Anterior cingulate cortex (tissue), 58 donors: ENCODE measurements around the gene OTUD3.

Experiments
- DNase-seq, 58 donors: peaks; one replicate each; lab custom pipeline; 2025; lab: John Stamatoyannopoulos, UW

OTUD3 gene

GRCh38 chr1:19942657-19943056 is 60.5 kb downstream of the OTUD3 start:
- no peak for DNase-seq

- no peak for DNase-seq
Observed at GRCh38 chr1:19945914-19946313, 63.7 kb downstream of the OTUD3 start.

- DNase-seq, result no peak
Observed at GRCh38 chr1:19946331-19946751, 64.1 kb downstream of the OTUD3 start.

GRCh38 chr1:19946971-19947370 is 64.8 kb downstream of the OTUD3 start:
- no peak for DNase-seq

GRCh38 chr1:19949016-19949415 is 66.8 kb downstream of the OTUD3 start:
- DNase-seq, result no peak

- no peak for DNase-seq
Observed at GRCh38 chr1:19954059-19954458, 71.9 kb downstream of the OTUD3 start.

- no peak for DNase-seq
Observed at GRCh38 chr1:19955534-19956170, 73.5 kb downstream of the OTUD3 start.

- no peak for DNase-seq
Observed at GRCh38 chr1:19957779-19958178, 75.6 kb downstream of the OTUD3 start.

- DNase-seq, result no peak
Observed at GRCh38 chr1:19960591-19960990, 78.4 kb downstream of the OTUD3 start.
